Bronchial epithelial cell (primary cell): Measurements from ENCODE around the gene ITLN1. TPM values are rescaled to one million over a fixed set of nuclear protein-coding genes. Genes with fewer than 3 reads are reported as not detected.
"Not testable (repeated sequence)": the region's sequence is repeated elsewhere in the genome, so short reads cannot be mapped to it uniquely, and the experiment has no call there.

ENCODE experiments used
- DNase-seq: peaks from one replicate; pipeline ENCODE4 v3.0.0-alpha.2; 2010; ENCODE audit warnings: low read depth
- FAIRE-seq: peaks from 2 replicates; lab custom pipeline; 2011; peaks lifted over from hg19 to GRCh38; lab: Jason Lieb, UNC
- H3K27me3 ChIP-seq: 2 replicates; pipeline ENCODE4 v1.5.1; 2011; ENCODE audit warnings: low read length; ENCODE audit not compliant: control insufficient read depth, insufficient read depth
- H3K36me3 ChIP-seq: 2 replicates; pipeline ENCODE4 v1.5.1; 2011; ENCODE audit warnings: low read length; ENCODE audit not compliant: control insufficient read depth, insufficient read depth
- H3K4me3 ChIP-seq: 2 replicates; pipeline ENCODE4 v1.5.1; 2011; ENCODE audit warnings: mild to moderate bottlenecking, low read depth, low read length, control low read depth
- CTCF ChIP-seq: IDR thresholded peaks from 2 replicates; pipeline ENCODE4 v1.5.1; 2011; ENCODE audit warnings: mild to moderate bottlenecking, moderate library complexity, low read length, control low read depth, inconsistent platforms; ENCODE audit not compliant: insufficient read depth, severe bottlenecking
- total RNA-seq: library from RNA; depleted of rRNA; stranded (reverse); fragments of >200 nt; gene quantifications from 2 replicates; pipeline ENCODE4 v1.2.1, GENCODE V29; 2014

The ITLN1 gene
- total RNA-seq, 1 donor from 2014 or later: not detected

DNA sequence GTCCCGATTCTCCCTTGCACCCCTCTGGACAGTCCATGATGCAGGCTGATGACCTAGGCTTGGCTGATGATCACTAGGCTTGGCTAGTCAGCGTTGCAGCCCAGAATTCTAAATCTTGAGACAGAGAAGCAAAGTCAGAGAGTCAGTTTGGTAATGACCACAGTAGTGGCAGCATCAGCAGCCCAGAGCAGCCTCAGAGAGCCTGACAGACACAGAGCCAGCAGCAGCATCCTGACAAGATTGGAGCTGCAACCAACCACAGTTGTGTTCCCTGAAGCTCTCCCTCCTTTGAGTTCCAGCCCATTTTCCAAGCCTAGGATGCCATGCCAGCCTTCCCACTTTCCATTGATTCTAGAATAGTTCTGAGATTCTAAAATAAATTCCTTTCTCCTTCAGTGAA lies 16.8 kb upstream of the ITLN1 start:
- DNase-seq: no peak
- no peak overlapping the region for H3K4me3 ChIP-seq
- no peaks in the 10 kb centered on the region for H3K36me3 ChIP-seq
- TF ChIP-seq CTCF: no peak
- peak; percentile 18 for FAIRE-seq
- H3K27me3 ChIP-seq: no peaks in the 10 kb centered on the region

DNA sequence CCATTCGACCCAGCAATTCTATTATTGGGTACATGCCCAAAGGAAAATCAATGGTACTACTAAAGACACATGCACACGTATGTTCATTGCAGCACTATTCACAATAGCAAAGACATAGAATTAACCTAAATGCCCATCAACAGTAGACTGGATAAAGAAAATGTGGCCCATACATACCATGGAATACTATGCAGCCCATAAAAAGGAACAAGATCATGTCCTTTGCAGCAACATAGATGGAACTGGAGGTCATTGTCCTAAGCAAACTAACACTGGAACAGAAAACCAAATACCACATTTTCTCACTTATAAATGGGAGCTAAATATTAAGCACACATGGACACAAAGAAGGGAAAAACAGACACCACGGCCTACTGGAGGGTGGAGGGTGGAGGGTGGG lies 15.7 kb upstream of the ITLN1 start:
- H3K36me3 ChIP-seq, H3K27me3 ChIP-seq, FAIRE-seq, H3K4me3 ChIP-seq, DNase-seq: not testable (repeated sequence)

DNA sequence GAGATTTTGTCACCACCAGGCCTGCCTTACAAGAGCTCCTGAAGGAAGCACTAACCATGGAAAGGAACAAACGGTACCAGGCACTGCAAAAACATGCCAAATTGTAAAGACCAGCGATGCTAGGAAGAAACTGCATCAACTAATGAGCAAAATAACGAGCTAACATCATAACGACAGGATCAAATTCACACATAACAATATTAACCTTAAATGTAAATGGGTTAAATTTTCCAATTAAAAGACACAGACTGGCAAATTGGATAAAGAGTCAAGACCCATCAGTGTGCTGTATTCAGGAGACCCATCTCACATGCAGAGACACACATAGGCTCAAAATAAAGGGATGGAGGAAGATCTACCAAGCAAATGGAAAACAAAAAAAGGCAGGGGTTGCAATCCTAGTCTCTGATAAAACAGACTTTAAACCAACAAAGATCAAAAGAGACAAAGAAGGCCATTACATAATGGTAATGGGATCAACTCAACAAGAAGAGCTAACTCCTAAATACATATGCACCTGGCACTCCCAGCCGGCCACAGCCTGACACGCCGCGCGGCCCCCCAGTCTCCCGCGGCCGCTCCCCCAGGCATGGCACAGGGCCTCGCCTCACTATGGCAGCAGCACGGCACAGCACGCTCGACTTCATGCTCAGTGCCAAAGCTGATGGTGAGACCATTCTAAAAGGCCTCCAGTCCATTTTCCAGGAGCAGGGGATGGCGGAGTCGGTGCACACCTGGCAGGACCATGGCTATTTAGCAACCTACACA lies 9.6 kb upstream of the ITLN1 start:
- not testable (repeated sequence) for FAIRE-seq, H3K4me3 ChIP-seq, DNase-seq, H3K36me3 ChIP-seq, H3K27me3 ChIP-seq

DNA sequence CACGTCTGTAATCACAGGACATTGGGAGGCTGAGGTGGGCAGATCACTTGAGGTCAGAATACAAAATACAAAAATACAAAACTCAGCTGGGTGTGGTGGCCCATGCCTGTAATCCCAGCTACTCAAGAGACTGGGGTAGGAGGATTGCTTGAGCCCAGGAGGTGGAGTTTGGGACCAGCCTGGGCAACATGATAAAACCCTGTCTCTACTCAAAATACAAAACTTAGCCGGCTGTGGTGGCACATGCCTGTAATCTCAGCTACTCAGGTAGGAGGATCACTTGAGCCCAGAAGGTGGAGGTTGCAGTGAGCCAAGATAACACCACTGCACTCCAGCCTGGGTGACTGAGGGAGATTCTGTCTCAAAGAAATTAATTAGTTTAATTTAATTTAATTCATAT lies 6.5 kb upstream of the ITLN1 start:
- FAIRE-seq (no peak), DNase-seq (no peak)
- no peak overlapping the region for H3K4me3 ChIP-seq
- no peak for TF ChIP-seq CTCF
- H3K27me3 ChIP-seq: no peaks in the 10 kb centered on the region
- no peaks in the 10 kb centered on the region for H3K36me3 ChIP-seq

DNA sequence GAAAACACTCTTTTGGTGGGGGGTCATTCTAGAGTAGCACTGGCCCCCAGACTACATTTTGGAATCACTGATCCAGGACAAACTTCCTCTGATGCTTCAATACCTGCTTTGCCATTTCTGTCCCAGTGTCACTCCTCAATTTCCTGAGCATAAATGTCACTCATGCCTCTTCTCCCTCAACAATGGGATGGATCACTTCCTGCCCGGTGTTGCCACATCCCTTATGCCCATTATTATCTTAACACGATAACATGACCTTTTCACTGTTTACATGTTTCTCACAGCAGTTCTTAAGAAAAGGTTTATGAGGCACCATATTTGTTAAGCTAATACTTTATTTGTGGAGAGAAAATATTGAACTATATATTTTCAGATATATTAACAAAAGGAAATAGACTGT lies 3.9 kb upstream of the ITLN1 start:
- Histone ChIP-seq H3K36me3 (no peaks in the 10 kb centered on the region), H3K27me3 (no peaks in the 10 kb centered on the region), H3K4me3 (no peak overlapping the region)
- DNase-seq: no peak
- no peak for FAIRE-seq
- TF ChIP-seq CTCF: no peak

DNA sequence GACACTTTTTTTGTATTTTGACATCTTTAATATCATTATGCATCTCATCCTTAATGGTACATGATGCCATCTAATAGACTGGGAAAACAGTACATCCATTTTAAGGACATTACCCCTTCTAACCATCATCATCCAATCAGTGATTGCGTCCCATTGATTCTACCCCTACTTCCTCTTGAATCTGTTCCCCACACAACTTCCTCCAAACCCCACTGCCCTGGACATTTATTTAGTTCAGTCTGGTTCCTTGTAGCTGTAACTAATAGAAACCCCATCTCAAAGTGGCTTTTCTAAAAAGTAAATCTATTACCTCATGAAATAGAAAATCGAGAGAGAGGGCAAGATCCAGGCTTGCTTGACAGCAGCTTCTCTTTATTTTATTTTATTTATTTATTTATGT lies 2.1 kb upstream of the ITLN1 start:
- H3K27me3 ChIP-seq: no peaks in the 10 kb centered on the region
- H3K4me3 ChIP-seq: no peak overlapping the region
- no peak for TF ChIP-seq CTCF
- DNase-seq: no peak
- H3K36me3 ChIP-seq: no peaks in the 10 kb centered on the region
- no peak for FAIRE-seq

DNA sequence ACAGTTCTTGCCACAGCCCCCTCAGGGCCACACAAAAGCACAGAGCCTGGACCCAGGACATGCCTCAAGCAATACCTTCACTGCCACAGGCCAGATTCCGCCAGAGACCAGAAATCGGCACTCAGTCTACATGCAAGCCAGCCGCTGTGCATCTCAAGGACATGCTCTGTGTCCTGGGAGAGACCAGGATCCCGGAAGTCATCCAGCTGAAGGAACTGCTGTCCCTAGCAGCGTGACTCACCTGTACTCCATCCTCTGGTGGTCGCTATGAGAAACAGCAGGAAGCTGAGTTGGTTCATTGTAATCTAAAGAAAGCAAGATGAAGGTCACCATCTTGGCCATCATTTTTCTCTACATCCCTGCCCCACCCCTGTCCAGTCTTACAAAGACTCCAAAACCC lies 401 bp downstream of the ITLN1 start:
- peak; percentile 4 for DNase-seq
- Histone ChIP-seq H3K27me3 (no peaks in the 10 kb centered on the region), H3K36me3 (no peaks in the 10 kb centered on the region), H3K4me3 (no peak overlapping the region)
- FAIRE-seq: peak; percentile 18
- TF ChIP-seq CTCF: peak; percentile 14
